Activated effector memory CD4-positive, alpha-beta T cell treated with anti-CD3 and anti-CD28 coated beads, Interleukin-2, amount 50 U/mL, for 16 hours (primary cell): Measurements from ENCODE around the gene DGKB.

ENCODE experiments used
- DNase-seq: peaks from one replicate; pipeline ENCODE4 v3.0.0-alpha.2; 2020

The DGKB gene

DNA sequence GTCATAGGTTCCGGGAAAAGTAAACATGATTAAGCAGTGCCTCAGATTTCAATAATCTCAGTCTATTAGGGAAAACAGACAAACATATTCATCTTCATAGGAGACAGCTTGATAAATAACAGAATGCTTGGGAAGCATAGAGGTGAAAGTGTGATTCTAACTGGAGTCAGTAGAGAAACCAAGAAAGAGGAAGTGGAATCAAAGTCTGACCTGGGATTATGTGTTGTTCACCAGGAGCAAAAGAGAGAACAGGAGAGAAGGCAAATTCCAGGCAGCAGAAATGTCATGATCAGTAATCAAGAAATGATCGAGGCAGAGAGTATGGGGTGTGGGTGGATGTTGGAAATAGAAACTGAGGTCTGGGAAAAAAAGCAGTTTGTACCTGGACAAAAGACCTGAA, 43.7 kb downstream of the DGKB start:
- DNase-seq, result no peak

GRCh38 chr7:14858410-14858809, 44.1 kb downstream of the DGKB start:
- no peak for DNase-seq

GRCh38 chr7:14855033-14855794, 47.3 kb downstream of the DGKB start:
- DNase-seq, result no peak

DNA sequence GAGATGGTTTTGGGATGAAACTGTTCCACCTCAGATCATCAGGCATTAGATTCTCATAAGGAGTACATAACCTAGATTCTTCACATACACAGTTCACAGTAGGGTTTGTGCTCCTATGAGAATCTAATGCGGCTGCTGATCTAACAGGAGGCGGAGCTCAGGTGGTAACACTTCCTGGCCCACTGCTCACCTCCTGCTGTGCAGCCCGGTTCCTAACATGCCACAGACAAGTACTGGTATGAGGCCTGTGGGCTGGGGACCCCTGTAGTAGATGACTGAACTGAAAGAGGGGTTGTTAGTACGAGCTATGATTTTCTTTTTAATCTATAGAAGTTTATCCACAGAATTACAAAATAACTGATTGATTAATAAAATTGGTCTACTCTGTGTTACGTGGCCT, 48.1 kb downstream of the DGKB start:
- no peak for DNase-seq

DNA sequence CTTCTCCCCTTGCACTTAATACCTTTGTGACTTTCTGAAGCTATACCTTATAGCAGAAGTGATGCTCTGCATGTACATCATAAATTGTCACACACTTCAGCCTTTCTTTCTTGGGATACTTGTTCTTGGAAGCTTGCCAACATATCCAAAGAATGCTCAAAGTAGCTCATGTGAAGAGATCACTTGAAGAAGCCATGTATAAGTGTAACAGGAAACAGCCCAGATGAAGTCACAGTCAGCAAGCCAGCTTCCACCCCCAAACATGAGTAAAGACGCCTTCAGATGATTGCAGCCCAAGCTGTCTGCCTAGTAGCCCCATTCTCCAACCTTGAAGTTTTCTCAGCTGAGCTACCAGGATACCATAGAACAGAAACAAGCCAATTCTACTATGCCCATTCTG, 50.9 kb downstream of the DGKB start:
- DNase-seq, result no peak

- no peak for DNase-seq
Measured at GRCh38 chr7:14850039-14850438, 52.5 kb downstream of the DGKB start.

GRCh38 chr7:14846405-14846804, 56.1 kb downstream of the DGKB start:
- DNase-seq, result no peak

DNA sequence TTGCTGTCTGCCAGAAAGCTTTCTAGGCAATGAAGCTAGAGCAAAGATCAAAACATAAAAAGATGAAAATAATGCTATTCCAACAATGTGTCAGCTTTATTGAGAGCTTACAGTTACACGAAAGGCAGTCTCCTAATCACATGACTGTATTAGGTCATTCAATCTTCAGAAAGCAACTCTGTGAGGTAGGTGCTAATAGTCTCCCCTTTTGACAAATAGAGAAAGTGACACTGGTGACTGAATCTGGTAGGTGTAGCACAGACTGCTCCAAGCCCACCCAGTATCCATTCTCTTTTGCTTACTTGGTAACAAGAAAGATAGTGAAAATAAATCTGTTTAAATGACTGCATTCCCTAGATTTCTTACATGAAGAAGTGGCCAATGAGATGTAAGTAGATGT, 58.8 kb downstream of the DGKB start:
- DNase-seq, result no peak

- DNase-seq, result no peak
Measured at GRCh38 chr7:14842523-14842922, 60.0 kb downstream of the DGKB start.

GRCh38 chr7:14841869-14842268, 60.7 kb downstream of the DGKB start:
- no peak for DNase-seq

DNA sequence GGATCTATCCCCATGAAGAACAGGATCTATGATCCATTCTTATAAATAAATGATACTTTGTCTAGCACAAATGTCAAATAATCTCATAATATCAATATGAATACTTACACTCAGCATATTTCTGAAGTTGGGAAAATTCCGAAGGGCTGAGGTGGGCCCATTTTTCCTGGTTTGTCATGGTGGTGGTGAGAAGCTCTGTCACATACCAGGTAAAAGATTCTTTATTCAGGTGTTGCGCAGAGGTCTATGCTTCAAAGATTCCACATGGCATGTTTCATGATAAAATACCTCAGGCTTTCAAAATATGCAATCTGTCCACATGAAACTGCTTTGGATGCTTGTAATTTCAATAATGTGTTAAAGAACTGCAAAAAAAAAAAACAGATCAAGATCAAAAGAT, 61.5 kb downstream of the DGKB start:
- DNase-seq, result no peak

DNA sequence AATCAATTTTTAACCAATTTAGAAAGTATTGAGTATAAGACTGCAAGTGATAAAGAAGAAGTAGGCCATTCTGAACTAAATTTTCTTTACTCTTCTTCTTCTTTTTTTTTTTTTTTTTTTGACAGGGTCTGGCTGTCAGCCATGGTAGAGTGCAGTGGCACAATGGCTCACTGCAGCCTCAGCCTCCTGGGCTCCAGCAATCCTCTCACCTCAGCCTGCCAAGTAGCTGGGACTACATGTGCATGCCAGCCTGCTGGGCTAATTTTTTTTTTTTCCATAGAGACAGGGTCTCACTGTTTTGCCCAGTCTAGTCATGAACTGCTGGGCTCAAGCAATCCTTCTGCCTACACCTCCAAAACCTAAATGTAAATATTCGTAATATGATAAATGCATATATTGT, 63.2 kb downstream of the DGKB start:
- no peak for DNase-seq

DNA sequence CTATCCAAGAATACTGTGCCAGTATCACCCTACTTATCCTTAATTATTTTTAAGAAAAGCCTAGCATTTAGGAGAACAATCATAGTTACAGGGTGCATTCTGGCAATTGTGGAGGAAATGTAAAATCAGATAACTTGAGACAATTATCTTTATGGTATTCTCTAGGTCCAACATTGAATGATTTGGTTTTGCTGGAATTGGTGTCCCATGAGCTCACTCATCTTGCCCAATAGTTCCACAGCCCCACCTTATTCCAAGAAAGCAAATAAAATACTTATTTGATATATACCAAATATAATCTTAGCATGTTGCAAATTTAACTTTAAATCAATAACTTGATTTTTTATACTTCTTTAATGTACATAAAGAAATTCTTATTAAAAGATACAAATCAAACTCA, 65.3 kb downstream of the DGKB start:
- DNase-seq, result no peak

DNA sequence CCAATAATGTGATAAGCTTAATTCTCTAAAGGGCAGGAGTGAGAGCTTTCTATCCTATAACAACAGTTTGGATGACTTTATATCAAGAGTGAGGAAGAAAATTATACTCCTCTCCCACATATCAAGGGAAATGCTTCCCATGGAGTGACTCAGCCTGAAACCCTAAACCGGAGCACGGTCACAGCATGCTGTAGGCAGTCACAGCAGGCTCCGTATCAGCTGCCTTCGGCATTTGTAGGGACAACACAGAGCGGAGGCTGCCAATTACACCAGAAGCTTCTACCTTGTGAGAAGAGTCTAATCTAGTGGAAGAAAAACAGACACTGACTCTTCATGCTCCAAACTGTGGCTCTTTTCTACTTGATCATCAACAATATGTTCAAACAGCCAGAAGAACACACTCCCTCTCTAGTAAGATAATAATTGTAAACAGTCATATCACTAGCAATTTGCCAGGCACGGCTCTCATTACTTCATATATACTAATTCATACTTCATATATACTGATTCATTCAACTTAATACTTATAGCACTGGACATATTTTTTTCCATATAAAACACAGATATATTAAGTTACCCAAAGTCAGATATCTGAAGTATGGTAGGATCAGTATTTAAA, 65.9 kb downstream of the DGKB start:
- no peak for DNase-seq

GRCh38 chr7:14836006-14836405, 66.5 kb downstream of the DGKB start:
- no peak for DNase-seq

DNA sequence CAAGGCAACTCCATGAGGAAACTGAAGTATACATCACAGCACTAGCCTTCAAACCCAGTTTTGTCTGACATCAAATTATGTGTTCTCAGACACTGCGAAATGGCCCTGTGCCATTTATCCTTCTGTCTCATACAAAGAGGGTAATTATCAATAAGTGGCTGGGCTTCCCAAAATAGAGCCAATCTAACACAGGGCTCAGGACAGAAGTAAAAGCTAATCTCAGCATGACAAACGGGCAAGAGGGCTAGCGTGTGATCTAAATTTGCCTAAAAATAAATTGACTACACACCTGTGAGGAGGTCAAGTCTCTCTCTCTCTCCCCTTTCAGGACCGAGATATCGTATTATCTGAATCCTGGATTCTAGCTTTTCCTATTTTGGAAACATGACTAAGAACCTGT, 67.2 kb downstream of the DGKB start:
- no peak for DNase-seq

DNA sequence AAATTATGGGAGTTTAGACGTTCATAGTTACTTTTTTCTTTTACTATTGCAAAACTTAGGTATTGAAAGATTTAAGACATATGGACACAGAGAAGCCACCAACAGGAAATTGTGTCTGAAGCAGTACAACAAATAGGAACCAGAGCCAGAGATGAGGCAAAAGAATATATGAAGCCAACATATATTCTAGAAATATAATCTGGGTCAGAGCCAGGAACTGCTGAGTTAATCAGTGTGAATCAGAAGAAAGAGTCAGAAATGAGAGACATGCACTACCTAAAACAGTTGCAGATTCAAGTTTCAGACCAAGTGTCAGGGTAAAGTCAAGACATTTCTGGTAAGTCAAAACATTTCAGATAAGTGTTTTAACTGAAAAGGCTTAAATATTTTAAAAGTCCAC, 67.7 kb downstream of the DGKB start:
- no peak for DNase-seq

- no peak for DNase-seq
Measured at GRCh38 chr7:14834456-14834855, 68.1 kb downstream of the DGKB start.

DNA sequence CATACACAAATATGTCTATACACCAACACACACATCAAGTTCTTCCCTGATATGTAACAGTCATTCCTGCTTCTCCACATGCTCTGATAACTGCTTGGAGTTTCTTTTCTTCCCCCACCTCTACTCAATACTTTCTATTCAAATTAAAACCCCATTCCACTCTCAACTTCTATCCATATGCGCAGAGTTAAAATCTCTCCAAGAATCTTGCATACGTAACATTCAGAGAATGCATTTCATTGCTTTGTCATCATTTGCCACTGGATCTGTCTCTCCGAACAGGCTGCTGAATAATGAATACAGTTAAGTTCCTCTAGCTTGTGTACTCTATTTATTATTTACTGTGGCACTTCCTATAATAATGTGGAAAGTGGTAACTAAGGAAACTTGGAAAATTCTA, 68.8 kb downstream of the DGKB start:
- DNase-seq, result no peak

GRCh38 chr7:14828053-14828452, 74.5 kb downstream of the DGKB start:
- DNase-seq, result no peak

DNA sequence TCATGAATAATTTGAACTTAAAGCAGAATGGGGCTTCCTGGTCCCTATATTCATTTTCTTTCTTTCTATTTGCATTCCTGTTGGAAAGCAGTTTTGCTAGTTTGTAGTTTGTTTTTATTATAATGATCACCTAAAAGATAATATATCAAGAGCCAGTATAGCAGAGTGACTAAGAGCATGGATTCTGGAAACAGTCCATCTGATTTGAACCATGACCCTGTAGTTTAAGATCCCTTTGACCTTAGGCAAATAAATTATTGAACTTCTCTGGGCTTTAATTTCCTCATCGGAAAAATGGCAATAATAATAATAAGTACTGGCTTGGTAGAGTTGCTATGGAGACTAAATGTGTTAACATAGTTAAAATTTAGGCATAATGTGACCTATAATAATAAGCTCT, 76.1 kb downstream of the DGKB start:
- no peak for DNase-seq

DNA sequence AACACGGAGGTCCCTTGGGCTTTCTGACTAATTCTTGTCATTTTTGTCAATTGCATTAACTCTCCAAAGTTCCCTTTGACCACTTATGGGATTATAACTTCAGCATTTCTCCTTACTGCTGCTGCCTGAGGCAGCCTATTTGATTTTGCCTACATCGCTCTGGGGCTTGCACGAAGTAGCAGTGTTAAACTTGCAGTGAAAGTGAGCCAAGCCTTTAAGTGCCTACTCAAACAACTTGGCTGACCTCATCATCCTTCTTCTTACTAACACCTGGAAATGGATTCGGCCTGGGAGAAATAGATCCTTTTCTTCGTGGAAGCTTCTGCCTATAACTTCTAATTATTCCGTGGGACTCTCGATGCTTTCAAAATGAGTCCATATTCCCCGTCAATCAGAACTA, 76.6 kb downstream of the DGKB start:
- DNase-seq, result no peak

DNA sequence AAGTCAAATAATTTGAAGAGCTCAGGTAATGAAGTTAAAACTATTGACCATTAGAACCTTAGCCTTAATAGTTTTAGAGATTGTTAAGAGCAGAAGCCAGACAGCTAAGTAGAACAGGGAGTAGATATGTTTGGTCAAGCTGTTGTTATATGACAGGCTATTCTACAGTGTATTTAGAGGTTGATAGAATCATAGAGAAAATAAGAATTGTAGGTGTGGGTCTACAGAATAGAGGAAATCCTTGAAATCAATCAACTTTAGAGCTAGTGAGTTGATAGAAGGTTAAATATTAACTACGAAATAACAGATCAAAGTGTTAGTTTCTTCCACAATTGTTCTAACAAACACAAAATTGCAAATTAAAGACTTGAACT, 80.1 kb downstream of the DGKB start:
- DNase-seq, result no peak

GRCh38 chr7:14821757-14822480, 80.6 kb downstream of the DGKB start:
- DNase-seq, result no peak
